IMR-90 (cell line): ENCODE measurements around the gene NDC80. TPM values are rescaled to one million over a fixed set of nuclear protein-coding genes. Genes with fewer than 3 reads are reported as not detected.

Experiments
- ATAC-seq: fragments of 200-7000 bp; cut with Tn5 transposase; 2 replicates; pipeline ENCODE4 v1.9.1; 2020; ENCODE audit warnings: low read depth, mild to moderate bottlenecking, moderate library complexity
- BruUV-seq: library from RNA; stranded (reverse); fragments of 400-500 nt; replicated peaks from 2 replicates; lab custom pipeline; 2021; lab: Mats Ljungman, UMichigan
- CTCF ChIA-PET: fragments of 300-600 bp; formaldehyde crosslinking; extraction: SDS; loops from one replicate; lab custom pipeline; 2021; ENCODE audit warnings: antibody characterized with exemption; lab: Yijun Ruan, JAX
- POLR2A ChIA-PET: fragments of 300-600 bp; sonication (Branson Sonifier 250); formaldehyde crosslinking; loops from one replicate; lab custom pipeline; 2022; ENCODE audit warnings: antibody characterized with exemption; ENCODE audit not compliant: unreplicated experiment; lab: Charles Lee
- DNase-seq: peaks from one replicate; pipeline ENCODE4 v3.0.0; 2013
- H2AFZ ChIP-seq: replicated peaks from 2 replicates; pipeline ENCODE3; 2013; ENCODE audit warnings: low read length, mild to moderate bottlenecking; ENCODE audit not compliant: poor library complexity
- H2AK5ac ChIP-seq: 2 replicates; pipeline ENCODE4 v1.6.1; 2013; ENCODE audit warnings: low read depth, low read length, inconsistent platforms
- H2AK9ac ChIP-seq: replicated peaks from 2 replicates; pipeline ENCODE3; 2013; ENCODE audit warnings: mild to moderate bottlenecking, low read depth, low read length, moderate library complexity; ENCODE audit not compliant: poor library complexity
- H2BK120ac ChIP-seq: 2 replicates; pipeline ENCODE4 v1.6.1; 2013; ENCODE audit warnings: low read depth, low read length, inconsistent platforms
- H2BK15ac ChIP-seq: 3 replicates; pipeline ENCODE4 v1.6.1; 2013; ENCODE audit warnings: low read depth, low read length, inconsistent platforms
- H2BK20ac ChIP-seq: 2 replicates; pipeline ENCODE4 v1.6.1; 2013; ENCODE audit warnings: low read depth, mild to moderate bottlenecking, inconsistent platforms, low read length, moderate library complexity
- H2BK5ac ChIP-seq: 2 replicates; pipeline ENCODE4 v1.6.1; 2013; ENCODE audit warnings: mild to moderate bottlenecking, low read depth, low read length, inconsistent platforms; ENCODE audit not compliant: poor library complexity, severe bottlenecking
- H3K14ac ChIP-seq: replicated peaks from 2 replicates; pipeline ENCODE4 v1.6.1; 2013; ENCODE audit warnings: low read depth, low read length, inconsistent platforms
- H3K18ac ChIP-seq: 2 replicates; pipeline ENCODE4 v1.6.1; 2013; ENCODE audit warnings: low read depth, low read length, control low read depth
- H3K23ac ChIP-seq: 2 replicates; pipeline ENCODE4 v1.6.1; 2013; ENCODE audit warnings: low read depth, low read length, inconsistent platforms
- H3K27ac ChIP-seq: 2 replicates; pipeline ENCODE4 v1.5.1; 2013; ENCODE audit warnings: mild to moderate bottlenecking, control low read depth, low read length; ENCODE audit not compliant: insufficient read depth
- H3K27me3 ChIP-seq: 2 replicates; pipeline ENCODE4 v1.6.1; 2013; ENCODE audit warnings: low read length; ENCODE audit not compliant: control insufficient read depth, insufficient read depth
- H3K36me3 ChIP-seq: 2 replicates; pipeline ENCODE4 v1.6.1; 2013; ENCODE audit warnings: low read length, mixed read lengths; ENCODE audit not compliant: control insufficient read depth, insufficient read depth
- H3K4ac ChIP-seq: 2 replicates; pipeline ENCODE4 v1.6.1; 2013; ENCODE audit warnings: low read depth, low read length, inconsistent platforms
- H3K4me1 ChIP-seq: 2 replicates; pipeline ENCODE4 v1.6.1; 2013; ENCODE audit warnings: low read length, mixed read lengths; ENCODE audit not compliant: control insufficient read depth, insufficient read depth
- H3K4me2 ChIP-seq: 2 replicates; pipeline ENCODE4 v1.6.1; 2013; ENCODE audit warnings: low read depth, mild to moderate bottlenecking, control low read depth, low read length, moderate library complexity
- H3K4me3 ChIP-seq: 2 replicates; pipeline ENCODE4 v1.5.1; 2013; ENCODE audit warnings: low read depth, mild to moderate bottlenecking, control low read depth, low read length, moderate library complexity; ENCODE audit not compliant: insufficient read depth
- H3K56ac ChIP-seq: 2 replicates; pipeline ENCODE4 v1.6.1; 2013; ENCODE audit warnings: low read length, inconsistent platforms; ENCODE audit not compliant: insufficient read depth; ENCODE audit errors: extremely low read depth
- H3K79me1 ChIP-seq, 2 experiments: 2 replicates each; pipeline ENCODE4 v1.6.1; 2013; ENCODE audit warnings: low read length in 2 of 2, inconsistent platforms in 1 of 2, low read depth in 1 of 2
- H3K9ac ChIP-seq: 2 replicates; pipeline ENCODE4 v1.6.1; 2013; ENCODE audit warnings: low read depth, low read length, control low read depth
- H3K9me1 ChIP-seq: 2 replicates; pipeline ENCODE4 v1.6.1; 2013; ENCODE audit warnings: low read length, inconsistent platforms; ENCODE audit not compliant: insufficient read depth
- H3K9me3 ChIP-seq: 2 replicates; pipeline ENCODE4 v1.6.1; 2013; ENCODE audit warnings: low read length; ENCODE audit not compliant: control insufficient read depth, insufficient read depth
- H4K20me1 ChIP-seq: 2 replicates; pipeline ENCODE4 v1.6.1; 2013; ENCODE audit warnings: low read length, inconsistent platforms; ENCODE audit not compliant: insufficient read depth
- H4K5ac ChIP-seq: 2 replicates; pipeline ENCODE4 v1.6.1; 2013; ENCODE audit warnings: mild to moderate bottlenecking, low read depth, low read length, control low read depth
- H4K8ac ChIP-seq, 2 experiments: 2 replicates each; pipeline ENCODE4 v1.6.1; 2013; ENCODE audit warnings: low read depth in 2 of 2, low read length in 2 of 2, control low read depth in 1 of 2, inconsistent platforms in 1 of 2
- H4K91ac ChIP-seq: 2 replicates; pipeline ENCODE4 v1.6.1; 2013; ENCODE audit warnings: low read depth, low read length, inconsistent platforms; ENCODE audit not compliant: insufficient read depth
- BHLHE40 ChIP-seq: fragments of 150-350 bp; IDR thresholded peaks from 2 replicates; pipeline ENCODE4 v1.6.1; 2016; ENCODE audit warnings: mild to moderate bottlenecking, low read depth, low read length
- CHD1 ChIP-seq: IDR thresholded peaks from 2 replicates; pipeline ENCODE4 v1.6.1; 2012; ENCODE audit warnings: low read depth, low read length, improper control_type of control experiment
- FOS ChIP-seq: fragments of 150-350 bp; IDR thresholded peaks from 2 replicates; pipeline ENCODE4 v1.6.1; 2016; ENCODE audit warnings: low read depth, low read length
- MAFK ChIP-seq: IDR thresholded peaks from 2 replicates; pipeline ENCODE4 v1.6.1; 2012; ENCODE audit warnings: low read depth, low read length, improper control_type of control experiment
- RAD21 ChIP-seq: IDR thresholded peaks from 2 replicates; pipeline ENCODE4 v1.6.1; 2012; ENCODE audit warnings: low read length, improper control_type of control experiment
- RCOR1 ChIP-seq: IDR thresholded peaks from 2 replicates; pipeline ENCODE4 v1.6.1; 2012; ENCODE audit warnings: mild to moderate bottlenecking, low read length, improper control_type of control experiment; ENCODE audit not compliant: insufficient replicate concordance
- RFX5 ChIP-seq: IDR thresholded peaks from 2 replicates; pipeline ENCODE4 v1.8.0; 2012; ENCODE audit warnings: low read depth, mild to moderate bottlenecking, low read length, moderate library complexity
- SMC3 ChIP-seq: fragments of 150-350 bp; IDR thresholded peaks from 2 replicates; pipeline ENCODE4 v1.6.1; 2016; ENCODE audit warnings: low read depth, mild to moderate bottlenecking, antibody characterized with exemption, low read length, moderate library complexity
- WGBS, 2 experiments: methylation state at CpG; one replicate each; pipeline versions ENCODE4 v1.1.5 to v1.1.7; 2013; ENCODE audit warnings: missing lambda C conversion rate in 2 of 2; ENCODE audit not compliant: insufficient read length in 1 of 2; ENCODE audit errors: extremely low coverage in 2 of 2; 5-methylcytosine and 5-hydroxymethylcytosine counted together
- dilution Hi-C: fragments of 300-500 bp; cut with HindIII; formaldehyde crosslinking; loops from one replicate; pipeline ENCODE4 v1.14.3; 2018; ENCODE audit warnings: low sequenced_read_pairs; ENCODE audit not compliant: unreplicated experiment
- in situ Hi-C: fragments of 300-500 bp; cut with MboI; formaldehyde crosslinking; loops from 3 replicates; pipeline ENCODE4 v1.14.3; 2019; ENCODE audit warnings: low sequenced_read_pairs, inconsistent platforms, mixed read lengths
- intact Hi-C: fragments of 100-400 bp; cut with micrococcal nuclease; formaldehyde crosslinking; loops from 2 replicates; pipeline ENCODE4 v1.10.0; 2022
- polyA plus RNA-seq, 3 experiments: library from polyadenylated mRNA; depleted of rRNA; stranded (reverse); fragments of >200 nt; gene quantifications; 2 replicates each; pipeline ENCODE4 v1.2.3, GENCODE V29; 2012; ENCODE audit warnings: low replicate concordance in 1 of 3
- total RNA-seq: library from RNA; depleted of rRNA; stranded (reverse); fragments of >200 nt; gene quantifications from 2 replicates; pipeline ENCODE4 v1.2.3, GENCODE V29; 2012
- TF ChIP-seq, protein P1 (sequence below): fragments of 150-350 bp; IDR thresholded peaks from 2 replicates; pipeline ENCODE4 v1.6.1; 2016; ENCODE audit warnings: low read depth, mild to moderate bottlenecking, low read length, moderate library complexity, borderline replicate concordance

Gene NDC80
- total and polyA plus RNA-seq, 2 of the 4 experiments (the other 2 are of a cell fraction): 11.8 to 15.5 TPM

DNA sequence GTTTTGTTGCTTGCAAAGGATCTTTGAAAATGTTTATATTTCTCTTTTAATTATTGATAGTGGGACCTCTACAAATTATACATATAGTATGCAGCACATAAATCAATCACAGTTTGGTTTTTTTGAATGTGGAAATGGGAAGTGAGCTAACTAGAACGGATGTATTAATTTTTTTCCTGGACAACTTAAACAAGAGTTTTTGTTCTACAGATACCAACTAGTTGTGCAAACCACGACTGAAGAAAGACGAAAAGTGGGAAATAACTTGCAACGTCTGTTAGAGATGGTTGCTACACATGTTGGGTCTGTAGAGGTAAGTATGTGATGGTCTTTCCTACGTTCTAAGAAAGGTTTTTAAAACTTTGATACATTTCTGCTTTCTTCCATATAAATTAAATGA lies 39.2 kb downstream of the NDC80 start:
- Histone ChIP-seq H3K79me1 (peaks cover 0 to 6% of the 10 kb centered on the region in 2 experiments; a peak in 1 of 4 replicates), H3K23ac (no peak overlapping the region), H2BK20ac (no peak overlapping the region), H3K4ac (no peak overlapping the region), H3K56ac (no peak overlapping the region), H2AFZ (no peak overlapping the region), H3K9me3 (no peaks in the 10 kb centered on the region), H3K27ac (no peak overlapping the region), H3K14ac (no peak overlapping the region), H3K9me1 (no peaks in the 10 kb centered on the region), H3K27me3 (no peaks in the 10 kb centered on the region), H4K20me1 (no peaks in the 10 kb centered on the region), H3K4me2 (no peak overlapping the region), H3K4me1 (0 out of 2 replicates have a peak, but pooled peaks cover 3% of the 10 kb centered on the region), H3K36me3 (peaks cover 3% of the 10 kb centered on the region), H2BK15ac (no peak overlapping the region), H2BK5ac (no peak overlapping the region), H4K5ac (no peak overlapping the region), H2BK120ac (no peak overlapping the region), H3K4me3 (no peak overlapping the region), H2AK9ac (no peak overlapping the region), H3K18ac (no peak overlapping the region), H4K8ac (no peak overlapping the region), H3K9ac (no peak overlapping the region), H2AK5ac (no peak overlapping the region), H4K91ac (no peak overlapping the region)
- dilution Hi-C loops (no loop called here), in situ Hi-C loops (no loop called here), intact Hi-C loops (no loop called here)
- TF ChIP-seq FOS: no peak
- no peak for TF ChIP-seq MAFK
- no peak for TF ChIP-seq RFX5
- TF ChIP-seq RAD21: no peak
- TF ChIP-seq RCOR1: no peak
- no peak for TF ChIP-seq CHD1
- TF ChIP-seq, protein P1, sequence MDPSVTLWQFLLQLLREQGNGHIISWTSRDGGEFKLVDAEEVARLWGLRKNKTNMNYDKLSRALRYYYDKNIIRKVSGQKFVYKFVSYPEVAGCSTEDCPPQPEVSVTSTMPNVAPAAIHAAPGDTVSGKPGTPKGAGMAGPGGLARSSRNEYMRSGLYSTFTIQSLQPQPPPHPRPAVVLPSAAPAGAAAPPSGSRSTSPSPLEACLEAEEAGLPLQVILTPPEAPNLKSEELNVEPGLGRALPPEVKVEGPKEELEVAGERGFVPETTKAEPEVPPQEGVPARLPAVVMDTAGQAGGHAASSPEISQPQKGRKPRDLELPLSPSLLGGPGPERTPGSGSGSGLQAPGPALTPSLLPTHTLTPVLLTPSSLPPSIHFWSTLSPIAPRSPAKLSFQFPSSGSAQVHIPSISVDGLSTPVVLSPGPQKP: no peak
- TF ChIP-seq BHLHE40: no peak
- no peak for TF ChIP-seq SMC3
- ChIA-PET POLR2A (no interaction called here), CTCF (no interaction called here)
- no TSS peak for BruUV-seq
- no peak for ATAC-seq
- no CpG with 5 or more reads among the region's 5 CpGs for WGBS, 2 experiments
- DNase-seq: no peak
